AG08396 (cell line): Measurements from ENCODE around the gene ANKRD36.
"Not testable (repeated sequence)": the region's sequence is repeated elsewhere in the genome, so short reads cannot be mapped to it uniquely, and the experiment has no call there.

Source experiments
- DNase-seq: peaks from one replicate; pipeline ENCODE4 v3.0.0; 2012; ENCODE audit warnings: low spot score, mixed read lengths

The ANKRD36 gene

GRCh38 chr2:97113882-97114255 is 916 bp downstream of the ANKRD36 start:
- not testable (repeated sequence) for DNase-seq

GRCh38 chr2:97129090-97129489 is 16.1 kb downstream of the ANKRD36 start:
- not testable (repeated sequence) for DNase-seq

- not testable (repeated sequence) for DNase-seq
These were observed 31.1 kb downstream of the ANKRD36 start for GRCh38 chr2:97144016-97144415.

GRCh38 chr2:97166548-97166947 is 53.6 kb downstream of the ANKRD36 start:
- not testable (repeated sequence) for DNase-seq

GRCh38 chr2:97167938-97168337 is 55.0 kb downstream of the ANKRD36 start:
- not testable (repeated sequence) for DNase-seq

- not testable (repeated sequence) for DNase-seq
These were observed 55.6 kb downstream of the ANKRD36 start for GRCh38 chr2:97168583-97168982.

GRCh38 chr2:97180391-97180790 is 67.4 kb downstream of the ANKRD36 start:
- DNase-seq, result not testable (repeated sequence)

- not testable (repeated sequence) for DNase-seq
These were observed 82.4 kb downstream of the ANKRD36 start for GRCh38 chr2:97195349-97195748.

GRCh38 chr2:97197251-97197650 is 84.3 kb downstream of the ANKRD36 start:
- DNase-seq, result not testable (repeated sequence)

GRCh38 chr2:97200887-97201286 is 87.9 kb downstream of the ANKRD36 start:
- not testable (repeated sequence) for DNase-seq

- not testable (repeated sequence) for DNase-seq
These were observed 89.8 kb downstream of the ANKRD36 start for GRCh38 chr2:97202643-97203250.

GRCh38 chr2:97210325-97210724 is 97.4 kb downstream of the ANKRD36 start:
- DNase-seq, result no peak

GRCh38 chr2:97215025-97215424 is 102.1 kb downstream of the ANKRD36 start:
- DNase-seq, result not testable (repeated sequence)

- DNase-seq, result not testable (repeated sequence)
These were observed 118.1 kb downstream of the ANKRD36 start for GRCh38 chr2:97230848-97231585.

- not testable (repeated sequence) for DNase-seq
These were observed 120.0 kb downstream of the ANKRD36 start for GRCh38 chr2:97232981-97233380.

GRCh38 chr2:97233660-97234295 is 120.8 kb downstream of the ANKRD36 start:
- DNase-seq, result not testable (repeated sequence)

GRCh38 chr2:97261192-97261591 is 148.2 kb downstream of the ANKRD36 start:
- not testable (repeated sequence) for DNase-seq

GRCh38 chr2:97266449-97266848 is 153.5 kb downstream of the ANKRD36 start:
- not testable (repeated sequence) for DNase-seq

- no peak for DNase-seq
These were observed 154.6 kb downstream of the ANKRD36 start for GRCh38 chr2:97267411-97268074.

GRCh38 chr2:97268075-97268591 is 155.2 kb downstream of the ANKRD36 start:
- not testable (repeated sequence) for DNase-seq

- not testable (repeated sequence) for DNase-seq
These were observed 163.4 kb downstream of the ANKRD36 start for GRCh38 chr2:97276232-97276798.

GRCh38 chr2:97285187-97285586 is 172.2 kb downstream of the ANKRD36 start:
- DNase-seq, result not testable (repeated sequence)
